KBM-7 (cell line): Measurements from ENCODE around the gene TRIM5.

Experiments
- DNase-seq: peaks from one replicate; pipeline ENCODE4 v3.0.0-alpha.2; 2015
- in situ Hi-C: fragments of 300-500 bp; cut with MboI; formaldehyde crosslinking; loops from 2 replicates; pipeline ENCODE4 v1.14.3; 2020; ENCODE audit warnings: low sequenced_read_pairs, low pct_unique_long_range_greater_than_20kb, mixed read lengths

The TRIM5 gene

DNA sequence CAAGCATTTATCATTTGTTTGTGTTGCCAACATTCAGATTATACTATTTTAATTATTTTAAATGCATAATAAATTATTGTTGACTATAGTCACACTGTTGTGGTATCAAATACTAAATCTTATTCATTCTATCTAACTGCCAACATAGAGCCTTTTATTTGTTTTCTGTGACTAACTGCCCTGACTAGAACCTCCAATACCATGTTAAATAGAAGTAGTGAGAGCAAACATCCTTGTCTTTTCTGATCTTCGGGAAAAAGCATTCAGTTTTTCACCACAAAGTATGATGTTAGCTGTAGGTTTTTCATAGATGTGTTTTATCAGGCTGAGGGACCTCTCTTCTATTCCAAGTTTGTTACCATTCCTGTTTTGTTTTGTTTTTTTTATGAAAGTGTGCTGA, 44.9 kb downstream of the TRIM5 start:
- in situ Hi-C loops: no loop called here
- DNase-seq: no peak

DNA sequence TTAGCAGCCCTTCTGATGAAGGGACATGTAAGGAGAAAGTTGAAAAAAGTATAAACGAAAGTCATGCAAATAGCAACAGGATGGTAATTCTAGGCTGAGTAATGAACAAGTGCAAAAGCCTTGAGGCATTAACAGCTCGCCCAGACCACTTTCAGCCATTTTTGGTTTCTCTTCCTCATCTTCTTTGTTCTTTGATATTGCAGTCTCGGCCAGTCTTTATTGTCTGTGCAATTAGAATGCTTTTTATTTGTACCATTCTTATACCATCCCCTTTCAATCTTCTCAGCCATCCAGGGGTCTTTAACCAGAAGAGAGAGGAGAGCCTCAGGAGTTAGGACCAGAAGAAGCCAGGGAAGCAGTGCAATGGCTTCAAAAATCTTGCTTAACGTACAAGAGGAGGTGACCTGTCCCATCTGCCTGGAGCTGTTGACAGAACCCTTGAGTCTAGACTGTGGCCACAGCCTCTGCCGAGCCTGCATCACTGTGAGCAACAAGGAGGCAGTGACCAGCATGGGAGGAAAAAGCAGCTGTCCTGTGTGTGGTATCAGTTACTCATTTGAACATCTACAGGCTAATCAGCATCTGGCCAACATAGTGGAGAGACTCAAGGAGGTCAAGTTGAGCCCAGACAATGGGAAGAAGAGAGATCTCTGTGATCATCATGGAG, 52.8 kb downstream of the TRIM5 start:
- no peak for DNase-seq
- in situ Hi-C loops: no loop called here

DNA sequence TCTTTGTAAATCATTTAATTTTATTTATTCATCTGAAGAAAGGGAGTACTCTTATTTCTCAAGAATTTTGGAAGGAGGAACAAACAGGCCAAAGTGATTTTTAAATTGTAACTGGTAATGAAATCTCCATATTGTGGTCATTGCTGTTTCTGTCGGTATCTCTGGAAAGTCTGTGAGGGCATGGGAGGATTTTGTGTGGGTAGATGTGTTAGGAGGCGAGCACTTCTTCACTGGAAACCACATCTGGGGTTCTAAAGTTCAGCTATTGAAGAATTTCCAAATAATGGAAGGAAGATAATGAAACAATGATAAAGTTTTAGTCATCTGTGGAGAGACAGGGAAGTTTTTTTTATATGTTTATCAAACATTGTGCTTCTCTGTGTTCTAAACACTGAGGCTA, 53.5 kb downstream of the TRIM5 start:
- in situ Hi-C loops: no loop called here

DNA sequence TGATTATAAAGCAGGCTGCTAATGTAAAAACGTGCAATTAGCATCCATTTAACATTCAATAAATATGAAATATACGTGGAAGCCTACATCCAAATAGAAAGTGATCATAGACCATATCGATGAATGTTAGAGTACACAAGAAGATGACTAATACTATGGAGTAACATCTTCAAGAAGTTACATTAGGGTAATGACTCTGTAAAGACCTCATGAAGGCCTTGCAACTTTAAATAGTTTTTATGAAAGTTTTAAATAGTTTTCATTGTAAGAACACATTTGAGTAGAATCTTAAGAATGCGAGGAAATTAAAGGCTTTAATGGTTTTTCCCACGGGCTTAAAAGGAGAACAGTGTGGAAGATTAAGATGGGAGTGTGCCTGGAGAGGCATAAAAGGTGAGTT, 58.7 kb downstream of the TRIM5 start:
- in situ Hi-C loops: no loop called here
- DNase-seq: no peak

More for the DNA sequence above, 53.5 kb downstream of the TRIM5 start:
- DNase-seq: no peak

DNA sequence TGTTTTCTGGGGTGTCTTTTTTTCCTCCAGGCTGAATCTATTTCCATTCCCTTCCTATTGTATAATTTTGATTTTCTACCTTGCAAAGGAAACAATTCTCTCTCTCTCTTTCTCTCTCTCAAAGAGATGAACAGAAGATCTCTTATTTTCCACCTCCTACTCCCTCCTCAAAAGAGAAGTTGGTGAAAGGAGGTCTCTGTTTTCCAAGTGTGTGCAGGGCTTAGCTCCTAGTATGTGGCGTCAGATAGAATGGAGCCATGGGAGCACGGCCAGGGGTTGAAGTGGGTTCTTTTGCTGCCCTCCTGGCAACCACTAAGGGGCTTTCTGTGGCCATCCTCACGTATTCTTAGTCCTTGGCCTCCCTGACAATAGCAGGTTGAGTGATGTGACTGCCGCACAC, 59.6 kb downstream of the TRIM5 start:
- DNase-seq: no peak
- in situ Hi-C loops: no loop called here

DNA sequence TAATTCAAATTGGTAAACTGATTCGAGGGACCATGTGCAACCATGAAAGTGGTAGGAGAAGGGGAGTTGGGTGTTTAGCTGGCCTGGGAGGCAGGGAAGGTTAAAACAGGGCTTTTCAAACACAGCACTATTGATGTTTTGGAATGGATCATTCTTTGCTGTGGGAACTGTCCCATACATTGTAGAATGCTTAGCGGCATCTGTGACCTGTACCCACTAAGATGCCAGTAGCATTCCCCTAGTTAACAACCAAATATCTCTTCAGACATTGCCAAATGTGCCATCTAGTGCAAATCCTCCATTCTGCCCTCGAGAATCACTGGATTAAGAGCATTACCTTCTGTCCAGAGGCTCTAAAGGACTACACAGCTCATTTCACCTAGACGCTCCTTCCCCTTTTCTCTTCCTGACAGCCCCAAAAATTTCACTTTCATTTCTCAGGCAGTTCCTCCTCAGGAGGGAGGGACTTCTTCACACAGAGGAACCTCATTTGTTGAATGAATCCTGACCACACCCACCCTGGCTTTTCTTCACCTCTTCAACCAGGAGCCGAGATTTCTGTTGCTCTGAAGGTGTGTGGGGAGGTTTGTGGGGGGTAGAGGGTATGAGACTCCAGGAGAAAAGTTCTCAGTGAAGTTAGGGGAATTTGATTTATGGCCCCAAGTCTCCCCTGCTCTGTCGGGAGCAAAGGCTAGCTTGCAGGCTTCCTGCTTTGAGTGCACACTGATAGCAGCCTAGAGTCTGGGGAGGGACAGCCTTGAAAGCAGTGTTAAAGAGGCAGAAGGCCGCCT, 60.2 kb downstream of the TRIM5 start, which contains the start of gene TRIM34:
TSS of gene TRIM34 (plus strand) at position 513 of the 791 bp plus-strand sequence. CDS start 7,331 bp downstream, outside the sequence.
- in situ Hi-C loops: no loop called here
- peak; percentile 92 for DNase-seq

DNA sequence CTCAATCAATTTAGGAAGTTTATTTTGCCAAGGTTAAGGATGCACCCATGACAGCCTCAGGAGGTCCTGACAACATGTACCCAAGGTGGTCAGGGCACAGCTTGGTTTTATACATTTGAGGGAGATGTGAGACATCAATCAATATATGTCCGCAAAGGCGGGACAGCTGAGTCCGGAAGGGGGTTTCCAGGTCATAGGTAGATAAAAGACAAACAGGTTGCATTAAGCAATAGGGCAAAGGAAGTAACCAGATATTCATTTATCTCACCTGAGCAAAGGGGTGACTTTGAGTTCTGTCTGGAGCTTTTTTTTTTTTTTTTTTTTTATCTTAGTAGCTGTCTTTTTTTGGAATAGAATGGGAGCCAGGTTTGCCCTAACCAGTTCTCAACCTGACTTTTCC, 62.1 kb downstream of the TRIM5 start:
- DNase-seq: no peak
- in situ Hi-C loops: no loop called here

DNA sequence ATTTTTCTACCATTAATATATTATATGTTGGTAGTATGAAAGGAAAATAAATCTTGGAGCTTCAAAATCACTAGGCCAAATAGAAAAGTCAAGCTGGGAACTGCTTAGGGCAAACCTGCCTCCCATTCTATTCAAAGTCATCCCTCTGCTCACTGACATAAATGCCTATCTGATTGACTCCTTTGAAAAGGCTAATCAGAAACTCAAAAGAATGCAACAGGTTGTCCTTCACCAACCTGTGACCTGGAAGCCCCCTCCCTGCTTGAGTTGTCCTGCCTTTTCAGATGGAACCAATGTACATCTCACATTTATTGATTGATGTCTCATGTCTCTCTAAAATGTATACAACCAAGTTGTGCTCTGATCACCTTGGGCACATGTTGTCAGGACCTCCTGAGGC, 63.3 kb downstream of the TRIM5 start:
- no peak for DNase-seq
- in situ Hi-C loops: no loop called here

DNA sequence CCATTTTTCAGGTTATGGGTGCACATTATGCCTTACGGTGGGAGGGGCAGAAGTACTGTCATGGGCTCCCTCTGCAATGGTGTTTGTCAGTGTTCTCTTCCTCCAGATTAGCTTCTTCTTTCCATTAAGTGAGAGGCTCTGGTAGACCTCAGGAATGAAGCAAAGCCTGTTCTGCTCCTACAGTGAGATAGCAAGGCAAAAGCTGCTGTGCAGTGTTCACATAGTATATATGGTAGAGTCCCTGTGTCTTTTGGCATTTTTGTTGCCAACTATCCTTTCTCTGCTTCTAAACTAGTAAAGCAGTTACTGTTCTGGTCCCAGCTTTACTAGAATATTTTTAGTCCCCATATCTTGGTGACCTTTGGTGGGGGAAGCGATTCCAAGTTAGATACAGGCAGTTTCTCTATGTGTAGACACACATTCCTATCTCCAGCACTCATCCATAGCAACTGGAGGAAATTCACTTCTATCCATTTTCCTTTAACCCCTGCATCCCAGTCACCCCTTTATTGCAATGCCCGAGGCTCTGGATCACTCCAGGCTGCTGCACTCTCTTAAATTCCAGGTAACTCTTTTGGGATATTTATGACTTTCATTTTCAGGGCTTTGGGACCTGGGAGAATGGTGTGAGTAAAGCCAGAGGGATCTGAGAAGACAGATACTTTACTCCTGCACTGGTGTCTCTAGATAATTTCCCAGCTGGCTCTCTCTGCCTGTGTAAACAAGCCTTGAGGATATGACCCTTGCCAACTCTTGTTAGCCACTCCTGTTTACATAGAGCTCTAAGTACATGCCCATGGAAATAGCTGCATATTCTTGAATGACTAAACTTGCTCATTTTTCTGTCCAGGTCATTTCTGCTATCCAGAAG, 64.0 kb downstream of the TRIM5 start:
- no peak for DNase-seq
- in situ Hi-C loops: no loop called here

DNA sequence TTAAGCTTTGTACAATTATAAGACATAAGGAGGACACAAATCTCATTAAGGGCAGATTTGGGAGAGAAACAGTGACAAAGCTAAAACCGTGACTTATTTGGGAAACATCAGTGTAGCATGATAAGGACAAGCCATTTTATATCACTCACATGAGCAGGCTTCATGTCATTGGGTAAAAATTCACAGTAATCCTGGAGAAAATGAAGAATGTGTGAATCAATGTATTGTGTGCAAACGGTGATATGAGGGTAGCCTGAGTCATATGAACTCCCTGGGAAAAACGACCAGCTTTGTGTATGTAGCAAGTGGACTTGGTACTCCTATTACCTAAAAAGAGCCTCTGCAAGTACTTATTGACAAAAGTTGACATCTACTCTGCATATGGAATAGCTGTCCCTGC, 66.1 kb downstream of the TRIM5 start:
- in situ Hi-C loops: no loop called here
- DNase-seq: no peak
